COR-L47 (cell line): Measurements from ENCODE around the gene SORL1-AS1.
"Not testable (repeated sequence)": the region's sequence is repeated elsewhere in the genome, so short reads cannot be mapped to it uniquely, and the experiment has no call there.

ENCODE experiments used
- DNase-seq: peaks from one replicate; lab custom pipeline; 2025; lab: John Stamatoyannopoulos, UW

The SORL1-AS1 gene

DNA sequence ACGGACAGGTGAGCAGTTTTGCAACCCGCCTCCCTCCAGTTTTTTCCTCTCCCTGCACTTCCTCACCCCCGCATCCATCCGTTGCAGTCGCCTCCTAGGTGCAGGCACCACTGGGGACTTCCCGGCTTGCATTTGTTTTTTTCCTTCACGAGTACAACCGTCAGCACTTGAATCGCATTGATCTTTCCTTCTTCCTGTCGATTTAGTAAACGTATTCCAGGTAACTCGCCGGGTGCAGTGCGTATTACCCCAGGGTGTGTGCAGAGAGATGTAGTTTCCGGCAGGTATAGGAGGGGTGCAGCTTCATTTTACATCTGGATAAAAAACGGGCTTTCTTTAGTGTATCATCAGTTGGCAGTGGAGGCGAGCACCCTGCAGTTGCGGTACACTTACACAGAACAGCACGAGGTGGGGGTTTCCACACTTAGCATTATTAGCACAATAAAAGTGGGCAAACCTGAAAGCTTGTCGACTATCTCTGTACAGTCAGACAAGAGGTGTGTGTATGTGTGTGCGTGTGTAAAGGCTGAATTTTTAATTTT, at the start of gene SORL1-AS1:
TSS of gene SORL1-AS1 (minus strand) at position 359 of the 542 bp plus-strand sequence.
- peak; percentile 45 for DNase-seq

DNA sequence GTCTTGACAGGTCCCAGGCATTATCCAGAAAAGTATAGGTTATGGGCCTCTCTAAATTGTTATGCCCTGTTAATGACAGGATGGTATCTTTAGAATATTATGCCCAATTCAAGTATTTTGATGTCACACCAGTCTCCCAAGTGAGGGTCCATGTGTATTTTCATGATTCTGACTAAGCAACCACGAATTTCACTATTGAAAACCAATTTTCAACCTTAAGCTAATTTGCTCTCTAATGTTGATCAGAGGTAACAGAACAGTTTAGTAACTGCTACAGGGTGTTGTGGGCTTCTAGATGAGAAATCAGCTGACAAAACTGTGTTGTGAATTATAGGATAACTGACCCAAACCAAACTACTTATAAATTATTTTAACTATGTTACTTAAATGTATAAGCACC, 48.0 kb upstream of the SORL1-AS1 start:
- DNase-seq = no peak

DNA sequence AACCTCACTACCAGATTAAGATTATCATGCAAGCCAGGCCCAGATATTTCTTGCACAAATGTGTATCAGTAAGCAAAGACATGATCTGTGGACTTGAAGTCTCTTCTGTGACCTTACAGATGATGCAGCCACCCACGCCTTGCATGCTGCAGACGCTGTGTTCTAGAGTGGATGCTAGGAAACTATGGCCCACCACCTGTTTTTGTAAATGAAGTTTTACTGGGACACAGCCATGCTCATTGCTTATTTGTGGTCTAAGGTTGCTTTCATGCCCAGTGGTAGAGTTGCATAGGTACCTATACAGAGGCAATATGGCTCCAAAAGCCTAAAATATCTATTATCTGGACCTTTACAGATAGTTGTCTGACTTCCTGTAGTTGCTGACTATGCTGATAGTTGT, 47.5 kb upstream of the SORL1-AS1 start:
- no peak for DNase-seq

DNA sequence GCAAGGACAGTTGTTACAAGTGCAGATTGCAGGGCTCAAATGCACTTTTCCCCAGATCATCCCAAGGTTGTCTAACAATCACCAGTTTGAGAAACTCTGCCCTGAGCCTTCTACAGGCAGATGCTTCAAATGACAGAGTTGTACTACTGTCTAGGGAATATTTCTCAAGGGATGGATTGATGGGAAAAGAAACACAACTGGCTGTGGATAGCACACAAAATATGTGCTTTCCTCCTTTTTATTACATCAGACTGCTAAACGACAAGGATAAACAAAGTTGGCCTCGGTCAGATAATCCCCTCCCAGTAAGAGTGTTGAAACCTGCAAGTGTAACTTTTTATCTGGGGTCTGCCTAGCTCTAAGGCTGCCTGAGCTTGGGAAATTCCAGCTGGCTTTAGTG, 46.6 kb upstream of the SORL1-AS1 start:
- no peak for DNase-seq

DNA sequence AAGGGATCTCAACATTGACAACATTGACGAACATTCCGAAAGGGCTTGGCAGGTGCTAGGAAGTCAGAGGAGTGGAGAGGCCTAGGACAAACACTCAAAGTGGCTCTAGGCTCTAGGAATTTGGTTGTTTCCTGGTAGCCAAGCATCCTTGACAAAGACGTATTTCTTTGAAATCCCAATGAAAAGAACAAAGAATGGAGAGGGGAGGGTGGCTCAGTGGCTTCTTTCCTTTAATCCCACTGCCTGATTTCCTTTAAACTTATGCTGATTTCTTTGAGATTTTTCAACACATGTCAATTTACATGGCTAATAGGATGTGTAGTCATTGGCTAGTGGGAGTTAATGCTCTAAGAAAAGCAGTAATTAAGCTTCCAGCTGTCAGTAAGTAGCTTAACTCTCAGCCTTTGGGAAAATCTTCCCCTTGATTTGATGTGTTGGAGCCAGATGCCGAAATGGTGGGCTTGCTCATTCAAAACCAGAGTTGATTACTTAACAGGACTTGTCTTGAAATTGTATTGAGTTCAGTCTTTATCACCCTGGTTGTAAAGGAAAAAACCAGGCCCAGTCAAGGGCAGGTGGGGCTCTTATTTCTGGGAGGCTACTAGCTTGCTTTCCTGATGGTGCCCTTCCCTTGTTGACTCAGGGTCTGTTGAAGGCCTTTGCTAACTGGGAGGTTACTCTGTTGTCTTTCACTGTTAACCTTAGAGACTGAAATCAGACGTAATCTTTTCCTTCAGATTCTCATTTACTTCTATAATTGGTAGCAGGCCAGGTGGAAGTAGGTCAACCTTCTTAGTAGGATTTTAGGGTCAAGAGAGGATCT, 44.6 kb upstream of the SORL1-AS1 start:
- no peak for DNase-seq

DNA sequence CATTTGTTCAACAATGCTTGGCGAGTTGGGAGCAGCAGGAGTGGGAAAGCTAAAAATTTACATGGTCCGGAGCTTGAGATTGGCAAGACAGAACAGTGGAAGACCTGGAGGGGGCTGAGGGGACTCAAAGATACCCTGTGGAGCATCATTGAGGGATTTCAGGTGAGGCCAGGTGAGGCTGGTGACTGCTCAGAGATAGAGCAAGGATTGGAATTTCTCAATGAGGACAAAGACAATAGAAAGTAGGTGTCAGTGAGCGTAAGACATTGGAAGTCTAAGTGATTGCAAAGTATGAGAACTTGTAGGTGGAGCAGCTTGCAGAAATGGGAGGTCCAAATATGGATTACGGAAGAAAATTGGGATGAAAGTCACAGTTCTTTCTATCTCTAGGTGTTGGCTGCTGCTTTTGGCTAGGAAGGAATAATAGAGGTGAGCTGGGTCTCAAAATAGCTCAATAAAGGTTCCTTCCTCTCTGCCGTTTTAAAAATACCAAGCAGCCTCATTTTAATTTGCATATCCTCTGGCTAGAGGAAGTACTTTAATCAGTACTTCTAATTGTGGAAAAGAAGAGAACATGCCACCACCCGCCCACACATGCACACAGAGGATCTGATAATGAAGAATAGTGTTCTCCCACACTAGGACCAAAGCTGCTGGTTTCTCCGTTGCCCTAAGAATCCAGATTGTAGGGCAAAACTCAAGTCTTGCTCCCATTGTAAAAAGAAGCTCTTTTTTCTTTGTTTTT, 41.8 kb upstream of the SORL1-AS1 start:
- DNase-seq = no peak

DNA sequence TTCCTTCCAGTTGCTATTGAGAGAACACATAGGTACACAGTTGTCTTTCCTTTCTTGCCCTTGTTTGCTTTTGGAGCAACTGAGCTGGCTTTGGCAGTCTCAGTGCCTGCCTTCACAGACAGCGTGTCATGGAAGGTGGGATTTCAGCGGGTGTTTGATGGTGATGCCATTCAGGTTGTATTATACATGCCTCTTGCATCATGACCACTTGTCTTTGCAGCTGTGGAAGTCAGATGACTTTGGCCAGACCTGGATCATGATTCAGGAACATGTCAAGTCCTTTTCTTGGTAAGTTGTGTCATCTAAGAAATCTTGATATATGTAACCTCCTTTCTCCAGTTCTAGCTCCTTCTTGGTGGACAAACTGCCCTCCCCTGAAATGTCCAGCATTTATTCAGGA, 37.1 kb upstream of the SORL1-AS1 start:
- no peak for DNase-seq

DNA sequence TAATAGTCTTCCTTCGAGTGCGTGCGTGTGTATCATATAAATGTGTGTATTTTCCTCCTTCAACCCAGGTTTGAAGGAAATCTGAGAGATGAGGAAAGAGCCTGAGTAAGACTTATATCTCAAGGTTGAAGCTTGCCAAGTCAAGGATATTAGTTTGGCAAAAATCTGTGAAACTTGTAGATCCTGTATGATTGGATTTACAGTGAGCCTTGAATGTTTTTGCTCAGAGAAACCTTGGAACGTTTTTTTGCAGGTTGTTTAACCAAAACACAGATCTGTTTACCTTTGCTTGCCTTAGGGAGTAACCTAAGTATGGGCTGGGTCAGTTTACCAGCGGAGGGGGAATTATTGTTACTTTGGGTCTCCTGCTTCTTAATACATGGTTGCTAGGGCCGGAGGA, 35.9 kb upstream of the SORL1-AS1 start:
- no peak for DNase-seq

DNA sequence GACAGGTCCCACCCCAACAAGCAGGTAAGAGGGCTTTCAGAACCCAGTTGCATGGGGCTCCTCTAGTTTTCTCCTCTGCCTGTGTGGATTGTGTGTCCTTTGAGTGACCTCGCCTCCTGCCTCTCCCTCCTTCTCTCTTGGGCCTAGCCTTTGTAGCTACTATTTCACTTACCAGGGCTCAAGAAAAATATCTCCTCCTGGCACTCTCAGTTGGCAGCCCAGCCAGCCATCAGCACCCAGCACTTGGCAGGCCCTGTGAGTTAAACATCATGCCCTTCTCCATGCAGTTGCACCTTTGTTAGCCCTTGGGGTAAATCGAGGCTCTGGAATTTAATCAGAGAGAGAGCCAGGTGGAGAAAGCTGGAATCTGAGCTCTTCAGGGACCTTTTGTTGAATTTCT, 35.4 kb upstream of the SORL1-AS1 start:
- no peak for DNase-seq

DNA sequence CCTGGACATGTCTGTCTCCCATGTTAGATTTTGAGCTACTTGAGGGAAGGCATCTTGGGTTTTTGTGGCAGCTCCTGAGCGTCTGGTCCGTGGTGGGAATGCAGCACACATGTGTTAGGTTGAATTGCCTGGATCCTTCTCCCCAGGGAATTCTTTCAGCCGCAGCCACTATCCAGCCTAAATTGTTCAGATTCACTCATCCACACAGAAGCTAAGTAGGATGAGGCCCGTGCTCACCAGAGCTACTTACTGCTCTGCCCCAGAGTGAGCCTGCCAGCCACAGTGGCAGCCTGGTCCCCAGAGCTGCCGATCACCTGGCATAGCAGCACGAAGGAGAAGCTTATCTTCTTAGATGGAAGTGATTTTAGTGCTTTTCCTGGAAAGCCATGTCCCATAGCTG, 34.4 kb upstream of the SORL1-AS1 start:
- no peak for DNase-seq

DNA sequence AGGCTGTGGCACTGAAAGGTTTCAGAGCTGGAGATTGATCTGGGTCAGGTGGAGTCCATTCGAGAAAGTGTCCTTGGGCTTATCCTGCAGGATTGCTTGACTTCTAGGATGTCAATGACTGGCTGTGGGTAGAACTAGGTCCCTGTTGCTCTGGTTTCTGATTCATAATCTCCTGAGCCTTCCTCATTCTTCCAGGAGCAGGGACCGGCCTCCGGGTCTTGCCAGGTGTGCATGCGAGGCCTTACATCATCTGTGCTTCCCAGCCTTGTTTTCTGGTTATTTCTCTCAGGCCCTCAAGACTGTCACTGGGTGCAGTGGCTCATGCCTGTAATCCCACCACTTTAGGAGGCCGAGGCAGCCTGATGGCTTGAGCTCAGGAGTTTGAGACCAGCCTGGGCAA, 33.3 kb upstream of the SORL1-AS1 start:
- no peak for DNase-seq

DNA sequence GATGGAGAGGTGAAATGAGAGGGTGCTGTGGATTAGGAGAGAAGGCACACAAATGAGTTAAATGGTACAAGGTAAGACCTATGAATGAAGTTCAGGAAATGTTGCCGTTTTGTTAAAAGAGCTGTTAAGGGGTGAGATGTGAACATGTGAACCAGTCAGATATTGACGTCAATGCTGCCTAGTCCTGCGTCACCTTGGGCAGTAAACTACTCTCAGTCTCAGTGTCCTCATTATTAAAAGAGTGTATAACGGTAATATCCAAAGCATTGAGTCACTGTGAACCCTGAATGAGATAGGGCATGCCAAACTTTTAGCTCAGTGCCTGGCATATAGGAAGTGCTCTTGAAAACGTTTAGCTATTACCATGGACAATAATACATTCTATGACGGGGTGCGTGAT, 32.4 kb upstream of the SORL1-AS1 start:
- DNase-seq = no peak

DNA sequence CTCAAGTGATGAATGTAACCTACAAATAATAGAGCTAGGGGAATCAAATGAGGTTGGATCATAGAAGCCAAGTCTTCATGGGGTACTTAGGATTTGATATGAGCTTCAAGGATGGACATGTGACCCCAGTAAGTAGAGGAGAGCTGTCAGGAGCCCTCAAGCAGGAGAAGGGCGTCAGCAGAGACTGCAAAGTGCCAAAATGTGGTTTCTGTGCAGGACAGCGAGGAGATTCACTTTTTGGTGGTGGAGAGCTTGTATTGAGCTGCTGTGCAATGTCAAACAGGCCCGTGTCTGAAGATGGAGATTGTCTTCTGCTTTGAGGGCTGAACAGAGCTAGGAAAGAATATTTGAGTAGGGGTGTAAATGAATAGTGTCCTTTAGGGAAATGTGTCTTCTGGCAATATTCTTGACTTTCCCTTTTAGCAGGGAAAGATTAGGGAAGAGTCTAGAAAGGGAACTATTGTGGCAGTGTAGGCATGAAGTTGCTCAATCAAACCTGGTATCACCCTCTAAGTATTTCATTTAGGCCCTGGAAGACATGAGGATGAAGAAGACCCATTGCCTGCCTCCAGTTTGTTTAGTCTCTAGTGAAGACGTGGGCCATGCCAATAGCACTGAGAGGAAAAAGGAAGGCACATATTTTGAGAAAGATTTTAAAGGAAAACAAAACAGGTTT, 31.2 kb upstream of the SORL1-AS1 start:
- DNase-seq = no peak

DNA sequence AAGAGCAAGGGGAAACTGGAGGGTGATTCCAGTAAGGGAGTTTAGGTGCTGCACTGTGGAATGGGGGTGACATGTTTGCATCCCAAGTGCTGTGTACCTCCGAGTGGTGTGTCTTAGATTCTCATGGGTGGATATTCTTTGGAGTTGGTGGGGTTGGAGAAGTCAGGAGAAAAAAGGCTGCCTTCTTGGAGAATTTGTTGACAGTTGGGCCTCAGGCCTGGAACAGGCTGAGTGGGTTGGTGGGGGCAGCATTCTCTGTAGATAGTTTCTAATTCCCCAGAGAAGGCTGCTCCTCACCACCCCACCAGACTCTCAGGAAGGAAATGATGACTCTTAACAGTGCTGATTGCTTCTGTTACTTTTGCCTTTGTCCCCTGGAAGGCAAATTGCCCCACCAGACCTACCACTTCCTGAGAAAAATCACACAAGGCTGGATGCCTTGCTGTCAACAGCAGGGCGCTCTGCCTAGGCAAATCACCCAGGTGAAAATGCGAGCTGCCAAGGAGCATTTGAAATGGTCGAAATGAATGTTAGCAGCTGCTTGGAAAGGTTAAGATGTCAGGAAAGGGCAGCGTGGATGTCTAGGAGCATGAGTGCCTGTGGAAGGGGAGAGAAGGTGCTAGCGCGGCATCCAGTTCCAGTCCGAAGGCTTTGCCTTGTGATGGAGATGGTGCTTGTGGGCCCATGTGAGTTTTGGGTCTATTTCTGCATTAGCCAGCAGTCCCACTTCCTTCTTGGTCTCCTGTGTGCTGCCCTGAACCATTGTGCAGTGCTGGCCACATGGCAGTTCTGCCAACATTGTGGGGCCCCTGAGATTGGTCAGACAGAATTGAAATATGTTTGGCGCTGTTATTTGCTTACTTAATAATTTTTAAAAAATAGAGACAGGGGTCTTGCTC, 29.7 kb upstream of the SORL1-AS1 start:
- DNase-seq = no peak

DNA sequence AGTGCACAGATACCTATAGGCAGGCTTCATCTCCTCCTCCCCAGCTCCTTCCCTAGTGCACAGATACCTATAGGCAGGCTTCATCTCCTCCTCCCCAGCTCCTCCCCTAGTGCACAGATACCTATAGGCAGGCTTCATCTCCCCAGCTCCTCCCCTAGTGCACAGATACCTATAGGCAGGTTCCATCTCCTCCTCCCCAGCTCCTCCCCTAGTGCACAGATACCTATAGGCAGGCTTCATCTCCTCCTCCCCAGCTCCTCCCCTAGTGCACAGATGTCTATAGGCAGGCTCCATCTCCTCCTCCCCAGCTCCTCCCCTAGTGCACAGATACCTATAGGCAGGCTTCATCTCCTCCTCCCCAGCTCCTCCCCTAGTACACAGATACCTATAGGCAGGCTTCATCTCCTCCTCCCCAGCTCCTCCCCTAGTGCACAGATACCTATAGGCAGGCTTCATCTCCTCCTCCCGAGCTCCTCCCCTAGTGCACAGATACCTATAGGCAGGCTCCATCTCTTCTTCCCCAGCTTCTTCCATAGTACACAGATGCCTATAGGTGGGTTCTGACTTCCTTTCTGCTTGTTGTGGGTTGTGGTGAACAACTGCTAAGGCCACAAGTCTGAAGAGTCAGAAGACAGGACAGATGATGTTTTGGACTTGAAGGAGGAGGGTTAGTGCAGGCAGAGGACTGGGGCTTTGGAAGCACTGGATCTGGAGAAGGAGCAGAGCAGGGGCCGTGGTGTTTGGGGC, 28.9 kb upstream of the SORL1-AS1 start:
- not testable (repeated sequence) for DNase-seq

DNA sequence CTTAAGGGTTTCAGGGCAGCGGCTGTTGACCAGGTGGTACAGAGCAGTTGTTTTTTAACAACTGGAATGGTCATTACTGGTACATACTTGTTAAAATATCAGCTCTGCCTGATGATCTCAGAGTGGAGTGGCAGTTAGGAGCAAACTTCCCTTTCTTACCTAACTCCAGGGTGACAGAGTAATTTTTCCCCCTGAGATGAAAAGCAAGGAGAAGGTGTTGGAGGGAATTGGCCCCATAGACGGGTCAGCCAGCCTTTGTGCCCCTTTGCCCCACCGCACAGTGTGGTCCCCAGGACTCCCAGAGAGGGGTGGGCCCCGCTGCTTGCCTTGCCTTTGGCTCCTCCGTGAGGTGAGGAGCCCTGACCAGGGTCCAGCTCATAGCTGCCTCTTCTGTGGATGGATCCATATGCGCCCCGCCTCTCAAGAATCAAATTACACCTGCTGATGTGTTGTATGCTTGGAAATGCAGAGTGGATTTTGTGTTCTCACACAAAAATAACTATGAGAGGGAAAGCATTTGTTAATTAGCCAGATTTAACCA, 27.0 kb upstream of the SORL1-AS1 start:
- DNase-seq = no peak

DNA sequence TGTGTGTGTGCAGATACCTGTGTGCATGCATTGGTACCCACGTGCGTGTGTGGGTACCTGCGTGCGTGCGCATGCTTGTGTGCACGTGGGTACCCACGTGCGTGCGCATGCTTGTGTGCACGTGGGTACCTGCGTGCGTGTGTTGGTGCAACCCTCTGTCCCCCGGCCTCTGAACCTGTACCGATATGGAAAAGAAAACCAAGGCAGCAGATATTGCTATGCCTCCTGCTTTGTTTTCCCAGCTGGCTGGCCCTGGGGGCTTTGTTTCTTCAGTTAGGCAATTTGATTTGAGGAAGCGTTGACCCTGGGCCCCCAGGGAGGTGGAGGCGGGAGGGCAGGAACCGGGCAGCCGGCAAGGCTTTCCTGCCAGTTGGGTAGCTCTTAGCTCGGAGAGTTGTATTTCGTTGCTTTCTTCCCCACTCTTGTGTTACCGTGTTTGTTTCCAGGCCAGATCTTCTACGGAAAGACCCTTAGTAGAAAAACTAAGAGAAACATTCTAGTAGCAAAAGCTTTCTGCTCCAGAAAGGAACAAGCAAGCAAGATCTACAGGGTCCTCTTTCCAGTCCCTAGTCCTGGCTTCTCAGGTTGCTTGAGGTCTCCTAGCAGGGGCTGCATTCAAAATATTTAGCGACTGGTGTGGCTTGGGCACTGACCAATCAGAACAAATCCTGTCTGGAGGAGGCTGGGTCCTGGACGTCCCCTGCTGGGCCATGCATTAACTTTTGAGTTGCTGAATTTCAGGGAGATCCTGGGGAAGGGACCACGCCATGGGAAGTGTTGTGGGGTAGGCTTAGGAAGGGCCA, 26.3 kb upstream of the SORL1-AS1 start:
- DNase-seq = no peak

DNA sequence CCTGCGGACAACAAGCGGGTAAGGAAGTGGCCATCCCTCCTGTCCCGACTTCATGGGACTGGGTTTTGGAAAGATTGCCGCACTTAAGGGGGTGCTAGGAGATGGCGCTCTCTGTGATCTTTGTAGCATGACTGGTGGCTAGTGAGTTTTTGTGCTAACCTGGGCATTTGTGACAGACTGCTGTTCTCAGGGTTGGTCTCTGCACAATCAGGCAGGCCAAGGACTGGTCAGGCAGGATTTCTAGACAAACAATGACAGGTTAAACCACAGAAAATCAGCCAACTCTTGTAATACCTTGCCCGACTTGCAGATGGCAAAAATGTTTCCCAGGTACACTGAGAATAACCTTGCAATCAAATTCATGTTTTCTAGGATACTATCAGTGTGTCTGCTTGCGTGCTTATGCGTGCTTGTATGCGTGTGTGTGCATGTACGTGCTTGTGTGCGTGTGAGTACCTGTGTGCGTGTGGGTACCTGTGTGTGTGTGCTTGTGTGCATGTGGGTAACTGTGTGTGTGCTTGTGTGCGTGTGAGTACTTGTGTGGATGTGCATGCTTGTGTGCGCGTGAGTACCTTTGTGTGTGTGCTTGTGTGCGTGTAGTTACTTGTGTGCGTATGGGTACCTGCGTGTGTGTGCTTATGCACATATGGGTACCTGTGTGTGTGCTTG, 25.6 kb upstream of the SORL1-AS1 start:
- DNase-seq = no peak

DNA sequence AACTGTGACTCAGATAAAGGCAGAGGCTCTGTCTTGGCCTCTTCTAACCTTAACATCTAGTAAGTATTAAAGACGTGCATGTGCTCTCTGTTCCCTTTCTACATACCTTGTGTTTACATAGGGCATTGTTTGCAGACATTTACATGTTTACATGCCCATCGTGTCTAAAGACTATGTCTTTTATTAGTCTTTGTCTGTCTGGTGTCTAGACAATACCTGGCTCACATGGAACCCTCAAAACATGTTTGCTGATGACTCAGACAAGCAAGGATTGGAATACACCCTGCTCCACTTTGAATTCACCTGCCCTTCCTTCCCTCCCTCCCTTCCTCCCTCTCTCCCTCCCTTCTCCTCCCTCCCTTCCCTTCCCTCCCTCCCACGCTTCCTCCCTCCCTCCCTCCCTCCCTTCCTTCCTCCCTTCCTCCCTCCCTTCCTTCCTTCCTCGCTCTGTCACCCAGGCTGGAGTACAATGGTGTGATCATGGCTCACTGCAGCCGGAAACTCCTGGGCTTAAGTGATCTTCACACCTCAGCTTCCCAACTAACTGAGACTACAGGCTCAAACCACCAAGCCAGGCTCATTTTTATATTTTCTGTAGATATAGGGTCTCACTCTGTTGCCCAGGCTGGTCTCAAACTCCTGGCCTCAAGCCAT, 23.7 kb upstream of the SORL1-AS1 start:
- DNase-seq = peak; percentile 77
